ENCODE measurements around the gene TNIK.

TNIK gene

GRCh38 chr3:171239757-171240503 lies 220.3 kb downstream of the TNIK start:
- no peak for TF ChIP-seq FOXP2 (optimal IDR thresholded peaks at IDR 0.05; ENCODE audit: borderline replicate concordance, extremely low read depth, extremely low read length, insufficient read depth)
- TF ChIP-seq POLR2AphosphoS5 (IDR thresholded peaks at IDR 0.05; ENCODE audit: low read depth, low read length) = no peak
- no peak for TF ChIP-seq TAF1 (IDR thresholded peaks at IDR 0.05; ENCODE audit: borderline replicate concordance, insufficient read depth, low read length)
- TF ChIP-seq, protein P1, sequence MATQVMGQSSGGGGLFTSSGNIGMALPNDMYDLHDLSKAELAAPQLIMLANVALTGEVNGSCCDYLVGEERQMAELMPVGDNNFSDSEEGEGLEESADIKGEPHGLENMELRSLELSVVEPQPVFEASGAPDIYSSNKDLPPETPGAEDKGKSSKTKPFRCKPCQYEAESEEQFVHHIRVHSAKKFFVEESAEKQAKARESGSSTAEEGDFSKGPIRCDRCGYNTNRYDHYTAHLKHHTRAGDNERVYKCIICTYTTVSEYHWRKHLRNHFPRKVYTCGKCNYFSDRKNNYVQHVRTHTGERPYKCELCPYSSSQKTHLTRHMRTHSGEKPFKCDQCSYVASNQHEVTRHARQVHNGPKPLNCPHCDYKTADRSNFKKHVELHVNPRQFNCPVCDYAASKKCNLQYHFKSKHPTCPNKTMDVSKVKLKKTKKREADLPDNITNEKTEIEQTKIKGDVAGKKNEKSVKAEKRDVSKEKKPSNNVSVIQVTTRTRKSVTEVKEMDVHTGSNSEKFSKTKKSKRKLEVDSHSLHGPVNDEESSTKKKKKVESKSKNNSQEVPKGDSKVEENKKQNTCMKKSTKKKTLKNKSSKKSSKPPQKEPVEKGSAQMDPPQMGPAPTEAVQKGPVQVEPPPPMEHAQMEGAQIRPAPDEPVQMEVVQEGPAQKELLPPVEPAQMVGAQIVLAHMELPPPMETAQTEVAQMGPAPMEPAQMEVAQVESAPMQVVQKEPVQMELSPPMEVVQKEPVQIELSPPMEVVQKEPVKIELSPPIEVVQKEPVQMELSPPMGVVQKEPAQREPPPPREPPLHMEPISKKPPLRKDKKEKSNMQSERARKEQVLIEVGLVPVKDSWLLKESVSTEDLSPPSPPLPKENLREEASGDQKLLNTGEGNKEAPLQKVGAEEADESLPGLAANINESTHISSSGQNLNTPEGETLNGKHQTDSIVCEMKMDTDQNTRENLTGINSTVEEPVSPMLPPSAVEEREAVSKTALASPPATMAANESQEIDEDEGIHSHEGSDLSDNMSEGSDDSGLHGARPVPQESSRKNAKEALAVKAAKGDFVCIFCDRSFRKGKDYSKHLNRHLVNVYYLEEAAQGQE (IDR thresholded peaks at IDR 0.05; ENCODE audit: insufficient read depth in 1 of 2, low read depth in 2 of 2, low read length in 2 of 2) = no peak
- TF ChIP-seq SIN3A (IDR thresholded peaks at IDR 0.05; ENCODE audit: borderline replicate concordance, insufficient read depth, low read length) = no peak

- TF ChIP-seq TAF1 (IDR thresholded peaks at IDR 0.05; ENCODE audit: borderline replicate concordance, insufficient read depth, low read length) (no peak), FOXP2 (optimal IDR thresholded peaks at IDR 0.05; ENCODE audit: borderline replicate concordance, extremely low read depth, extremely low read length, insufficient read depth) (no peak), SIN3A (IDR thresholded peaks at IDR 0.05; ENCODE audit: borderline replicate concordance, insufficient read depth, low read length) (no peak), POLR2AphosphoS5 (IDR thresholded peaks at IDR 0.05; ENCODE audit: low read depth, low read length) (no peak)
- TF ChIP-seq, protein P1 (IDR thresholded peaks at IDR 0.05; ENCODE audit: insufficient read depth in 1 of 2, low read depth in 2 of 2, low read length in 2 of 2) = no peak
These were observed 223.2 kb downstream of the TNIK start for GRCh38 chr3:171237009-171237385.

- TF ChIP-seq TAF1 (IDR thresholded peaks at IDR 0.05; ENCODE audit: borderline replicate concordance, insufficient read depth, low read length) (no peak), SIN3A (IDR thresholded peaks at IDR 0.05; ENCODE audit: borderline replicate concordance, insufficient read depth, low read length) (no peak), POLR2AphosphoS5 (IDR thresholded peaks at IDR 0.05; ENCODE audit: low read depth, low read length) (no peak), FOXP2 (optimal IDR thresholded peaks at IDR 0.05; ENCODE audit: borderline replicate concordance, extremely low read depth, extremely low read length, insufficient read depth) (no peak)
- TF ChIP-seq, protein P1 (IDR thresholded peaks at IDR 0.05; ENCODE audit: insufficient read depth in 1 of 2, low read depth in 2 of 2, low read length in 2 of 2) = no peak
These were observed 223.8 kb downstream of the TNIK start for GRCh38 chr3:171236265-171237008.

DNA sequence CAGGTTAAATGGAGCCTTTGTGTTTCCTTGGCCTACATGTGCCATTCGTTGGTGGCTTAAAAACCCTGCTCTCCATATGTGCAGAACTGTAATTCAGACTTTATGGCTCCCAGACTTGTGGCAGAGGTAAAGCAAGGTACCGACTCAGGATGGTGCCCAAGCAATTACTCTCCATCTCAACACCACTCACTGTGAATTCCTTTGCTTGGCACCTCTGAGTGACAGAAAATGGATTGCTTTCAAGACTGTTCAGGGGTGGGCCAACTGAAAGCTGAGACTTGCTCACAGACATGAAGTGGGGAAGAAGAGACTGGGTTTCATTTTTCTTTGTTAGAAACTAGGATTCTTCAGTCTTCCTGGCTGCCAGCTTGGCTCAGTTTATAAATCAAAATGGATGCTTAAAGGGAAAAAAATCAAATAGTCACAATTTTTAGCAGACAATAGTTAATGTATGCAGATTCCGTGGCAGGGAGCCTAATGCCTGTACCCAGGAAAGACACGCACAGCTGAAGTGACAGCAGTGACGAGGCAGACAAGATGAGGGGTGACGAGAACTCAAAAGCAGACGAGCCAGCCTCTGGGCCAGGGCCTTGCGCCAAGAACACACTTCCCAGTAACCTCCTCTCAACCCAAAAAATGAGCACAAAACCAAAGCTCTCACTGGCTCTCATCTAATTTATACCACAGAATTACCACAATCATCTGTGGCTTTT lies 225.8 kb downstream of the TNIK start:
- TF ChIP-seq POLR2AphosphoS5 (IDR thresholded peaks at IDR 0.05; ENCODE audit: low read depth, low read length) (no peak), TAF1 (IDR thresholded peaks at IDR 0.05; ENCODE audit: borderline replicate concordance, insufficient read depth, low read length) (no peak), SIN3A (IDR thresholded peaks at IDR 0.05; ENCODE audit: borderline replicate concordance, insufficient read depth, low read length) (no peak), FOXP2 (optimal IDR thresholded peaks at IDR 0.05; ENCODE audit: borderline replicate concordance, extremely low read depth, extremely low read length, insufficient read depth) (no peak)
- TF ChIP-seq, protein P1 (IDR thresholded peaks at IDR 0.05; ENCODE audit: insufficient read depth in 1 of 2, low read depth in 2 of 2, low read length in 2 of 2) = no peak

Measured in PFSK-1 (cell line).